Panc1 (cell line): ENCODE measurements around the gene TUBB4B. TPM values are rescaled to one million over a fixed set of nuclear protein-coding genes. Genes with fewer than 3 reads are reported as not detected.

Source experiments
- ATAC-seq: fragments of 200-7000 bp; cut with Tn5 transposase; 2 replicates; pipeline ENCODE4 v1.9.1; 2020; ENCODE audit warnings: mild to moderate bottlenecking, moderate library complexity
- BruUV-seq: library from RNA; stranded (reverse); fragments of 400-500 nt; replicated peaks from 2 replicates; lab custom pipeline; 2021; lab: Mats Ljungman, UMichigan
- CTCF ChIA-PET: fragments of 300-600 bp; sonication (Branson Sonifier 250); formaldehyde crosslinking; loops from one replicate; lab custom pipeline; 2022; ENCODE audit warnings: antibody characterized with exemption; lab: Charles Lee
- POLR2A ChIA-PET: fragments of 300-600 bp; sonication (Branson Sonifier 250); formaldehyde crosslinking; loops from one replicate; lab custom pipeline; 2022; ENCODE audit warnings: antibody characterized with exemption; lab: Charles Lee
- DNase-seq: peaks from one replicate; pipeline ENCODE4 v3.0.0-alpha.2; 2010; ENCODE audit warnings: low read depth, low spot score
- H3K27ac ChIP-seq: 2 replicates; pipeline ENCODE4 v1.5.1; 2011; ENCODE audit warnings: mild to moderate bottlenecking, low read length, inconsistent platforms
- H3K27me3 ChIP-seq: fragments of 200-500 bp; sonication (Bioruptor generic); 2 replicates; pipeline ENCODE4 v1.6.0; 2014; ENCODE audit warnings: low read length, inconsistent platforms; ENCODE audit not compliant: control insufficient read depth, insufficient read depth
- H3K36me3 ChIP-seq: fragments of 200-500 bp; sonication (Bioruptor generic); 2 replicates; pipeline ENCODE4 v1.5.1; 2014; ENCODE audit warnings: inconsistent platforms, mild to moderate bottlenecking, low read length, moderate library complexity; ENCODE audit not compliant: control insufficient read depth, insufficient read depth
- H3K4me1 ChIP-seq: 2 replicates; pipeline ENCODE4 v1.5.1; 2011; ENCODE audit warnings: inconsistent platforms, mild to moderate bottlenecking, low read length, moderate library complexity; ENCODE audit not compliant: control insufficient read depth, insufficient read depth
- H3K4me3 ChIP-seq, 2 experiments: 2 replicates each; pipeline ENCODE4 v1.5.1; 2011 to 2012; ENCODE audit warnings: low read depth in 2 of 2, low read length in 2 of 2, mild to moderate bottlenecking in 2 of 2, inconsistent platforms in 1 of 2, moderate library complexity in 1 of 2
- H3K9me3 ChIP-seq: fragments of 200-500 bp; sonication (Bioruptor generic); 2 replicates; pipeline ENCODE4 v1.5.1; 2014; ENCODE audit warnings: low read depth, mild to moderate bottlenecking, inconsistent platforms, low read length, moderate library complexity; ENCODE audit not compliant: control insufficient read depth, insufficient read depth
- CTCF ChIP-seq: fragments of 450-650 bp; IDR thresholded peaks from 2 replicates; pipeline ENCODE4 v1.5.1; 2017; ENCODE audit warnings: mild to moderate bottlenecking
- POLR2AphosphoS5 ChIP-seq: IDR thresholded peaks from 2 replicates; pipeline ENCODE4 v1.6.1; 2012; ENCODE audit warnings: mild to moderate bottlenecking, low read depth, low read length, moderate library complexity
- REST ChIP-seq, 2 experiments: IDR thresholded peaks; 2 replicates each; pipeline ENCODE4 v1.6.1; 2011 to 2012; ENCODE audit warnings: low read depth in 2 of 2, control low read depth in 1 of 2, low read length in 1 of 2, mild to moderate bottlenecking in 1 of 2, moderate library complexity in 1 of 2; ENCODE audit not compliant: insufficient read depth in 1 of 2
- SIN3A ChIP-seq: IDR thresholded peaks from 2 replicates; pipeline ENCODE4 v1.6.1; 2012; ENCODE audit warnings: low read depth, mild to moderate bottlenecking, low read length, moderate library complexity, borderline replicate concordance; ENCODE audit not compliant: insufficient read depth
- TCF7L2 ChIP-seq: IDR thresholded peaks from 2 replicates; pipeline ENCODE4 v1.6.1; 2011; ENCODE audit warnings: mild to moderate bottlenecking, low read depth, low read length, inconsistent platforms
- in situ Hi-C: cut with HindIII; loops from 2 replicates; pipeline ENCODE4 v1.10.0; 2016; ENCODE audit warnings: low sequenced_read_pairs, low pct_unique_long_range_greater_than_20kb
- intact Hi-C: fragments of 100-400 bp; cut with micrococcal nuclease; formaldehyde crosslinking; loops from one replicate; pipeline ENCODE4 v1.10.0; 2022; ENCODE audit not compliant: unreplicated experiment
- total RNA-seq: library from RNA; stranded (reverse); gene quantifications from one replicate; pipeline ENCODE4 v1.2.1, GENCODE V29; 2021; ENCODE audit not compliant: unreplicated experiment

TUBB4B gene
- total RNA-seq, 1 experiment from 2014 or later = 265 TPM

DNA sequence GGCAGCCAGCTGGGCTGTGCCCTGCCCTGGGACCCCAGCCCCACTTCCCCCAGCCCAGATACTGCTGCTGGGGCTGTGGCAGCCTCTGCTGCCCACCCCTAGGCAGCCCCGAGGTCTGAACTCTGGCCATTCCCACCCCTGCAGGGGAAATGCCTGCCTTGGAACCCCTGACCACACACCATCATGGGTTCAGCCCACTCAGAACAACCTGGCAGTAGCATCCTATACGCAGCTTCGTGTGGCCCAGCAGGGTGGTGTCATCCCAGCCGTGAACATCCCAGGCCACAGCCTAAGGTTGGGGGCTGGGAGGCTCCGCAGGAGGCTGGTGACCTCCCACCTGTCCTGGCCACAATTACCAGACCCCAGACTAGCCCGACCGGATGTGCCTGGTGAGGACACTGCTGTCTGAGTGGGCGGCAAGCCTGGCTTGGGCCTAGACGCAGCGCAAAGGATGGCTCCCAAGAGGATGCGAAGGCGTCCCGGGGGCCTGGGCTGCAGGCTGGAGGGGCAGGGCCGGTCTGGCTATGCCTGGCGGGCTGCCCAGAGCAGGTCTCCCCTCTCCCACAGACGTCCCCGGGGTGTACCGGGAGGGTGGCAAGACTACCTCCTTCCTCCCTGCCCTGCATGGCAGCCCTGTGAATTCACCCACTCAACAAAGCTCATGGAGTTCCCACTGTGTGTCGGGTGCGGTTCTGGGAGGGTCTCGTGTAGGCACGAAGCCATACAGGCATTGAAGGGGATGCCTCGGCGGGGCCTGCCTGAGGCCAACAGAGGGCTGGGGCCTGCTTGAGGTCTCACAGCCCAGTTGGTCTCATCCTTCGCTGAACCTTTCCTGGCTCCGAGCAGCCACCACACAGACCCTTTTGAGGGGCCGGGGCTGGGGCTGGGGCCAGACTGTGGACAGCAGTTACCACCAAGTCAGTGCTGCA is 11.9 kb upstream of the TUBB4B start:
- Histone ChIP-seq H3K27me3 (no peaks in the 10 kb centered on the region), H3K4me3 (no peak overlapping the region), H3K4me1 (peaks cover 7% of the 10 kb centered on the region), H3K27ac (no peak overlapping the region), H3K36me3 (no peaks in the 10 kb centered on the region), H3K9me3 (no peaks in the 10 kb centered on the region)
- DNase-seq (no peak), ATAC-seq (no peak)
- no peak for TF ChIP-seq REST (IDR thresholded peaks at IDR 0.05; ENCODE audit: insufficient read depth in 1 of 2, low read depth in 2 of 2, low read length in 1 of 2)
- no peak for TF ChIP-seq TCF7L2
- TF ChIP-seq CTCF = no peak
- no peak for TF ChIP-seq POLR2AphosphoS5
- TF ChIP-seq SIN3A = no peak
- ChIA-PET CTCF (interaction anchor here (0.7 kb wide), 1 partner anchor 15 kb away, joined by 3 read pairs; no protein-coding TSS in a partner anchor), POLR2A (interaction anchor here (0.6 to 0.7 kb wide), 2 partner anchors 33 to 191 kb away, joined by 3 to 16 read pairs; no protein-coding TSS in a partner anchor)
- BruUV-seq = no TSS peak
- intact Hi-C loops = loop anchor here (5.0 kb wide), 1 partner anchor 112 kb away; no protein-coding TSS in a partner anchor
- in situ Hi-C loops = no loop called here

GRCh38 chr9:137229903-137230704 is 11.0 kb upstream of the TUBB4B start:
- CTCF ChIA-PET = interaction anchor here (0.7 kb wide), 1 partner anchor 16 kb away, joined by 3 read pairs; no protein-coding TSS in a partner anchor
- intact Hi-C loops = loop anchor here (5.0 kb wide), 1 partner anchor 113 kb away; no protein-coding TSS in a partner anchor
- Histone ChIP-seq H3K4me3 (no peak overlapping the region), H3K36me3 (no peaks in the 10 kb centered on the region), H3K9me3 (no peaks in the 10 kb centered on the region), H3K4me1 (peaks cover 4% of the 10 kb centered on the region), H3K27me3 (no peaks in the 10 kb centered on the region), H3K27ac (no peak overlapping the region)
- no peak for ATAC-seq
- TF ChIP-seq CTCF (no peak), REST (IDR thresholded peaks at IDR 0.05; ENCODE audit: insufficient read depth in 1 of 2, low read depth in 2 of 2, low read length in 1 of 2) (no peak), POLR2AphosphoS5 (no peak), SIN3A (no peak), TCF7L2 (no peak)
- POLR2A ChIA-PET = interaction anchor here (0.7 kb wide), 1 partner anchor 192 kb away, joined by 16 read pairs; no protein-coding TSS in a partner anchor
- DNase-seq = no peak
- in situ Hi-C loops = no loop called here
- no TSS peak for BruUV-seq
